ENCODE results near the gene FGFBP2. TPM values are rescaled to one million over a fixed set of nuclear protein-coding genes. Genes with fewer than 3 reads are reported as not detected.

Gene FGFBP2
- total RNA-seq, 1 donor from 2014 or later, result not detected

GRCh38 chr4:15958562-15958961, 4.4 kb downstream of the FGFBP2 start:
- TF ChIP-seq, protein P1, sequence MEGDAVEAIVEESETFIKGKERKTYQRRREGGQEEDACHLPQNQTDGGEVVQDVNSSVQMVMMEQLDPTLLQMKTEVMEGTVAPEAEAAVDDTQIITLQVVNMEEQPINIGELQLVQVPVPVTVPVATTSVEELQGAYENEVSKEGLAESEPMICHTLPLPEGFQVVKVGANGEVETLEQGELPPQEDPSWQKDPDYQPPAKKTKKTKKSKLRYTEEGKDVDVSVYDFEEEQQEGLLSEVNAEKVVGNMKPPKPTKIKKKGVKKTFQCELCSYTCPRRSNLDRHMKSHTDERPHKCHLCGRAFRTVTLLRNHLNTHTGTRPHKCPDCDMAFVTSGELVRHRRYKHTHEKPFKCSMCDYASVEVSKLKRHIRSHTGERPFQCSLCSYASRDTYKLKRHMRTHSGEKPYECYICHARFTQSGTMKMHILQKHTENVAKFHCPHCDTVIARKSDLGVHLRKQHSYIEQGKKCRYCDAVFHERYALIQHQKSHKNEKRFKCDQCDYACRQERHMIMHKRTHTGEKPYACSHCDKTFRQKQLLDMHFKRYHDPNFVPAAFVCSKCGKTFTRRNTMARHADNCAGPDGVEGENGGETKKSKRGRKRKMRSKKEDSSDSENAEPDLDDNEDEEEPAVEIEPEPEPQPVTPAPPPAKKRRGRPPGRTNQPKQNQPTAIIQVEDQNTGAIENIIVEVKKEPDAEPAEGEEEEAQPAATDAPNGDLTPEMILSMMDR (IDR thresholded peaks at IDR 0.05; ENCODE audit: partially characterized antibody, unreplicated experiment), result no peak
- H3K9me3 Mint-ChIP-seq (ENCODE audit: unreplicated experiment), result peaks cover under 1% of the 10 kb centered on the region
- H3K4me1 Mint-ChIP-seq (ENCODE audit: low read depth, unreplicated experiment), result peaks cover 17% of the 10 kb centered on the region
- no peak overlapping the region for H3K4me3 Mint-ChIP-seq (ENCODE audit: unreplicated experiment)
- H3K27me3 Mint-ChIP-seq (ENCODE audit: unreplicated experiment), result peaks cover 5% of the 10 kb centered on the region
- H3K27ac Mint-ChIP-seq (ENCODE audit: unreplicated experiment), result peak overlapping the region; percentile 22
- H3K36me3 Mint-ChIP-seq (ENCODE audit: unreplicated experiment), result peaks cover 11% of the 10 kb centered on the region
- DNase-seq, result no peak

GRCh38 chr4:15956179-15956850, 6.7 kb downstream of the FGFBP2 start:
- Mint-ChIP-seq H3K27ac (ENCODE audit: unreplicated experiment) (no peak overlapping the region), H3K9me3 (ENCODE audit: unreplicated experiment) (peaks cover 3% of the 10 kb centered on the region), H3K27me3 (ENCODE audit: unreplicated experiment) (peaks cover 5% of the 10 kb centered on the region), H3K36me3 (ENCODE audit: unreplicated experiment) (peaks cover 11% of the 10 kb centered on the region), H3K4me1 (ENCODE audit: low read depth, unreplicated experiment) (peaks cover 14% of the 10 kb centered on the region), H3K4me3 (ENCODE audit: unreplicated experiment) (no peak overlapping the region)
- TF ChIP-seq, protein P1 (IDR thresholded peaks at IDR 0.05; ENCODE audit: partially characterized antibody, unreplicated experiment), result peak; percentile 86
- DNase-seq, result peak; percentile 86

DNA sequence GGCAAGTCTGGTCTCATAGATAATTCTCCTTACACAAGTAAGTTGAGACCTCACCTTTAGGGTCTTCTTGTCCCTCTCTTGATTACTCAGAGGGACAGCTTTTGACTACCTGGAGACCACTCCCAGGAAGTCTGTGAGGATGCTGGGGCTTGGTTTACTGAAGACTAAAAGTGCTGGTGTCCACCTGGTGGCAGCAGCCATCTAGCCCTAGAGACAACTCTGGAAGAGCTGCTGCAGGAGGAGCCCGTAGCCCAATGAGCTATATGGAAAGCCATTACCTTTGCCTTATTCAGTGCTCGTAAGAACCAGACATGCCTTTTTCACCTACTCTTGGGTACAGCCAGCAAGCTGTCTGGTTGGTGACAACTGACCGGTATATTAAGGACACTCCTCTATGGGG, 7.3 kb downstream of the FGFBP2 start:
- Mint-ChIP-seq H3K27me3 (ENCODE audit: unreplicated experiment) (peaks cover 5% of the 10 kb centered on the region), H3K4me3 (ENCODE audit: unreplicated experiment) (no peak overlapping the region), H3K36me3 (ENCODE audit: unreplicated experiment) (peaks cover 11% of the 10 kb centered on the region), H3K4me1 (ENCODE audit: low read depth, unreplicated experiment) (peaks cover 14% of the 10 kb centered on the region), H3K27ac (ENCODE audit: unreplicated experiment) (no peak overlapping the region), H3K9me3 (ENCODE audit: unreplicated experiment) (peaks cover 3% of the 10 kb centered on the region)
- TF ChIP-seq, protein P1 (IDR thresholded peaks at IDR 0.05; ENCODE audit: partially characterized antibody, unreplicated experiment), result no peak
- DNase-seq, result no peak

DNA sequence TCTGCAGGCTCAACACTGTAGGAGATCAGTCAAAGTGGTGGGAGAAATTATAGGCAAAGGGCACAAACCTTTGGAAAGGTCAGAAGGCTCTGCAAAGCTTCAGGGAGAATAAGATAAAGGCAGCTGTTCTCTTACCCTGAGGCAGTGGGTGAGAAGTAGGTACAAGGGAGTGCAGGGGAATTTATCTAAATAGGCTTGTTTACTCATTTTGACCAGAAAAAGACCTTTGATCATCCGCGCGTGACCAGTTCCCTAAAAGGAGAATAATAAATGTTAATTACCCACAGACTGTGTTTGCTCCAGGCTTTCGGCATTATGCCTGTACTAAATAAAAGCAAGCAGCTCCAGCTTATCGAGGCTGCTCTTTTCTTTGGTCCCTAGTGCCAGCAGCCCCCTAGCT, 9.3 kb downstream of the FGFBP2 start:
- Mint-ChIP-seq H3K27me3 (ENCODE audit: unreplicated experiment) (peaks cover 5% of the 10 kb centered on the region), H3K4me3 (ENCODE audit: unreplicated experiment) (no peak overlapping the region), H3K27ac (ENCODE audit: unreplicated experiment) (no peak overlapping the region), H3K4me1 (ENCODE audit: low read depth, unreplicated experiment) (peaks cover 13% of the 10 kb centered on the region), H3K36me3 (ENCODE audit: unreplicated experiment) (peaks cover 11% of the 10 kb centered on the region), H3K9me3 (ENCODE audit: unreplicated experiment) (peaks cover 3% of the 10 kb centered on the region)
- TF ChIP-seq, protein P1 (IDR thresholded peaks at IDR 0.05; ENCODE audit: partially characterized antibody, unreplicated experiment), result no peak
- DNase-seq, result no peak

- DNase-seq, result no peak
- Mint-ChIP-seq H3K27ac (ENCODE audit: unreplicated experiment) (no peak overlapping the region), H3K36me3 (ENCODE audit: unreplicated experiment) (peaks cover 11% of the 10 kb centered on the region), H3K27me3 (ENCODE audit: unreplicated experiment) (peaks cover 5% of the 10 kb centered on the region), H3K4me3 (ENCODE audit: unreplicated experiment) (no peak overlapping the region), H3K9me3 (ENCODE audit: unreplicated experiment) (peaks cover 3% of the 10 kb centered on the region), H3K4me1 (ENCODE audit: low read depth, unreplicated experiment) (peaks cover 5% of the 10 kb centered on the region)
- TF ChIP-seq, protein P1 (IDR thresholded peaks at IDR 0.05; ENCODE audit: partially characterized antibody, unreplicated experiment), result no peak
Measured at GRCh38 chr4:15951781-15952180, 11.2 kb downstream of the FGFBP2 start.

All from glutamatergic neuron (in vitro differentiated cells).